ENCODE results near the gene SCN10A. TPM values are rescaled to one million over a fixed set of nuclear protein-coding genes. Genes with fewer than 3 reads are reported as not detected.

SCN10A gene
- total RNA-seq, 2 donors from 2014 or later, result not detected

GRCh38 chr3:38706961-38707360, 109.1 kb downstream of the SCN10A start:
- Histone ChIP-seq H3K27me3 (ENCODE audit: control insufficient read depth, insufficient read depth, low read length, poor library complexity, severe bottlenecking) (peaks cover 36% of the 10 kb centered on the region), H3K9me3 (ENCODE audit: control insufficient read depth, low read length) (no peaks in the 10 kb centered on the region), H3K4me1 (ENCODE audit: control insufficient read depth, insufficient read depth, low read length) (no peaks in the 10 kb centered on the region), H3K27ac (ENCODE audit: low read depth, low read length) (no peak overlapping the region), H3K36me3 (ENCODE audit: control insufficient read depth, insufficient read depth, low read length) (no peaks in the 10 kb centered on the region), H3K9ac (ENCODE audit: extremely low read depth, low read length, poor library complexity, severe bottlenecking) (no peak overlapping the region), H3K4me3 (ENCODE audit: low read length) (no peak overlapping the region)
- no peaks in the 10 kb centered on the region for H3K36me3 Mint-ChIP-seq (ENCODE audit: low read depth)
- TF ChIP-seq CTCF (conservative IDR thresholded peaks at IDR 0.05), result no peak
- whole genome bisulfite sequencing, 2 experiments (ENCODE audit: insufficient coverage in 1 of 2, insufficient read length in 1 of 2), result 61 to 80% methylated on average over 2 of the region's 2 CpGs
- H3K9me3 Mint-ChIP-seq, result no peaks in the 10 kb centered on the region
- H3K4me1 Mint-ChIP-seq, result no peaks in the 10 kb centered on the region
- DNase-seq, result no peak
- H3K4me3 Mint-ChIP-seq, result no peak overlapping the region
- no peak overlapping the region for H3K27ac Mint-ChIP-seq
- H3K27me3 Mint-ChIP-seq (ENCODE audit: insufficient read depth), result peaks cover 32% of the 10 kb centered on the region

DNA sequence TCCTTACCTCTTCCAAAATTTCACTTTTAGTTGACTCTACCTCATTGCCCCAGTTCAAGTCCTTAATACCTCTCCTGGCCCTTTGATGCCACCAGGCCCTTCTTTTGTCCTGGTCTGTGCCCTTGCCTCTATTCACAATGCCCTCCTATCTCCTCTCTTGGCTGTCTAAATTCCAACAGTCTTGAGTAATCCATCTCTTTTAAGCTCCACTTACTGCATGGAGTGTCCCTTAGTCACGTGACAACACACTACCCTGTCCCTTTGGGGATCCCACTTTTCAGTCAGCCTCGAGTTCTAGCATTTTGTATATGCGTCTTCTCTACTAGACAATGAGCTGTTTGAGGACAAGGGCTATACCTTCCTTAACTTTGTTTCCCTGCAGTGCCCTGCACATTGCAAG, 113.8 kb downstream of the SCN10A start:
- no peak overlapping the region for H3K4me3 ChIP-seq (ENCODE audit: low read length)

GRCh38 chr3:38698760-38699159, 117.3 kb downstream of the SCN10A start:
- Histone ChIP-seq H3K27me3 (ENCODE audit: control insufficient read depth, insufficient read depth, low read length, poor library complexity, severe bottlenecking) (peaks cover 12% of the 10 kb centered on the region), H3K9ac (ENCODE audit: extremely low read depth, low read length, poor library complexity, severe bottlenecking) (no peak overlapping the region), H3K4me1 (ENCODE audit: control insufficient read depth, insufficient read depth, low read length) (no peaks in the 10 kb centered on the region), H3K36me3 (ENCODE audit: control insufficient read depth, insufficient read depth, low read length) (no peaks in the 10 kb centered on the region), H3K27ac (ENCODE audit: low read depth, low read length) (no peak overlapping the region), H3K9me3 (ENCODE audit: control insufficient read depth, low read length) (no peaks in the 10 kb centered on the region), H3K4me3 (ENCODE audit: low read length) (no peak overlapping the region)
- no peak for TF ChIP-seq CTCF (conservative IDR thresholded peaks at IDR 0.05)
- DNase-seq, result no peak
- no peaks in the 10 kb centered on the region for H3K4me1 Mint-ChIP-seq
- H3K27me3 Mint-ChIP-seq (ENCODE audit: insufficient read depth), result peaks cover 10% of the 10 kb centered on the region
- no peaks in the 10 kb centered on the region for H3K9me3 Mint-ChIP-seq
- WGBS, 2 experiments (ENCODE audit: insufficient coverage in 1 of 2, insufficient read length in 1 of 2), result 87 to 88% methylated on average over 4 to 5 of the region's 5 CpGs
- H3K4me3 Mint-ChIP-seq, result no peak overlapping the region
- H3K27ac Mint-ChIP-seq, result no peak overlapping the region
- H3K36me3 Mint-ChIP-seq (ENCODE audit: low read depth), result no peaks in the 10 kb centered on the region

More for the DNA sequence above, 113.8 kb downstream of the SCN10A start:
- Mint-ChIP-seq H3K27ac (no peak overlapping the region), H3K27me3 (ENCODE audit: insufficient read depth) (peaks cover 16% of the 10 kb centered on the region), H3K36me3 (ENCODE audit: low read depth) (no peaks in the 10 kb centered on the region), H3K4me3 (no peak overlapping the region), H3K9me3 (no peaks in the 10 kb centered on the region), H3K4me1 (no peaks in the 10 kb centered on the region)
- Histone ChIP-seq H3K9me3 (ENCODE audit: control insufficient read depth, low read length) (no peaks in the 10 kb centered on the region), H3K27me3 (ENCODE audit: control insufficient read depth, insufficient read depth, low read length, poor library complexity, severe bottlenecking) (peaks cover 18% of the 10 kb centered on the region), H3K27ac (ENCODE audit: low read depth, low read length) (no peak overlapping the region), H3K36me3 (ENCODE audit: control insufficient read depth, insufficient read depth, low read length) (no peaks in the 10 kb centered on the region), H3K4me1 (ENCODE audit: control insufficient read depth, insufficient read depth, low read length) (no peaks in the 10 kb centered on the region), H3K9ac (ENCODE audit: extremely low read depth, low read length, poor library complexity, severe bottlenecking) (no peak overlapping the region)
- TF ChIP-seq CTCF (conservative IDR thresholded peaks at IDR 0.05), result no peak
- 92 to 100% methylated on average over 2 to 3 of the region's 3 CpGs for WGBS, 2 experiments (ENCODE audit: insufficient coverage in 1 of 2, insufficient read length in 1 of 2)
- DNase-seq, result no peak

Data from endodermal cell (in vitro differentiated cells).